NCI-H526 treated with DMSO at 0.1 percent for 48 hours (cell line): Measurements from ENCODE around the gene DNAJA2.
"Not testable (repeated sequence)": the region's sequence is repeated elsewhere in the genome, so short reads cannot be mapped to it uniquely, and the experiment has no call there.

Experiments
- DNase-seq: peaks from one replicate; lab custom pipeline; 2025; lab: John Stamatoyannopoulos, UW

DNAJA2 gene

DNA sequence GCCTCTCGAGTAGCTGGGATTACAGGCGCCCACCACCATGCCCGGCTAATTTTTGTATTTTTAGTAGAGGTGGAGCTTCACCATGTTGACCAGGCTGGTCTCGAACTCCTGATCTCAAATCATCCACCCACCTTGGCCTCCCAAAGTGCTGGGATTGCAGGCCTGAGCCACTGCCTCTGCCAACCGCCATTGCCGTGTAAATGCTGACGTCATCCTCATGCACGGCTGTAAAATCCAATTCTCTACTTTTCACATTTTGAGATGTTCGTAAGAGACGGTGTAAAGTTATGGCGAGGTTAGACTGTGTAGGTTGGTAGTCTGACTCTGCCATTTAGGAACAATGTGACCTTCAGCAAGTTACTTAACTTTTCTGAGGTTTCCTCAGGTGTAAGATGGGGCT lies 1.7 kb upstream of the DNAJA2 start:
- no peak for DNase-seq

- no peak for DNase-seq
Measured at GRCh38 chr16:46974352-46974751, 878 bp upstream of the DNAJA2 start.

DNA sequence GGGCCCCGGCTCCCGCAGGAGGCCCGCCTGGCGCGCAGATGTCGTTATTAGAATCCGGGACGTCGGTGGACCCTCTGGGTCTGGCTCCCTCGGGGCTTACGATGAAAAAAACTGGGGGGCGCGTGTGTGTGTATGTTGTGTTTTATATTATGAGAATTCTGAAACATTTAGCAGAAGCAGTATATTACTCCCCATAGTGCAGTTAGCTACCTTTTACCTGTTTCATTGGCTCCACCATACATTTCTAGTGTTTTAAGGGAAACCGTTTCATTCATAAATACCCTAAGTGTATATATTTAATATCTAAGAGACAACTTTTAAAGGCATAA lies 486 bp upstream of the DNAJA2 start:
- peak; percentile 35 for DNase-seq

DNA sequence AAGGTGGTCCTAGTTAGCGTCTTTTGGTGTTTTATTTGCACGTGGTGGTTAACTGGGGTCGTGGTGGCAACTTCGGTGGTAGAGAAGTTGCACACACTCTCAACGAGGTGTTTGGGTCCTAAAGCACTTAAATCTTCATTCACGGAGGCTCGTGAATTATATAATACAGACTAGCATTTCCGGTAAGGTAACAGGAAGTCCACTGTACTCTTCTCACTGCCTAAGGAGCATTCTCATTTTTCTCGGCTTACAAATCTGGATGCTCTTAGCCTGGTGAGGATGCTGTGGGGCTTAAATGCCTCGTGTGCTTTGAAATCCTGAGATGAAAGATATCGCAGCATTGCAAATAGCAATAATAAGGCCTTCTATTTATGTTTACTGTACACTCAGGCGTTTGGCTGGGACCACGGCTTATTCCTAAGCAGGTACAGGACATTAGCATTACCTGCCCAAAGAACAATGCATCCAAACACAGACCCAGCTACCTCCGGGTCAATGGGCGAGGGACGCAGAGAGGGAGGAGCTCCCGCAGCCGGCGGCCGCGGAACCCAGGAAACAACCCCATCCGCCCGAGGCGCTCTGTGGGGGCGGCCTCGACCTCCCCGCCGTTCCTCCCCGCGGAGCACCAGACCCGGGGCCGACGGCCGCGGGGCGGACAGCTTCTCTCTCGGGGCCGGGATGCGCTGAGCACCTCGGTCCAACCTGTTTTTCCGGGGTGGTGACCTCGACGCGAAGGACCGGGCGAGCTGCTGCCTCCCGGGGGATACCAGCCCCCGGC lies 856 bp downstream of the DNAJA2 start:
- peak; percentile 4 for DNase-seq

GRCh38 chr16:46971271-46971670 lies 2.2 kb downstream of the DNAJA2 start:
- no peak for DNase-seq

DNA sequence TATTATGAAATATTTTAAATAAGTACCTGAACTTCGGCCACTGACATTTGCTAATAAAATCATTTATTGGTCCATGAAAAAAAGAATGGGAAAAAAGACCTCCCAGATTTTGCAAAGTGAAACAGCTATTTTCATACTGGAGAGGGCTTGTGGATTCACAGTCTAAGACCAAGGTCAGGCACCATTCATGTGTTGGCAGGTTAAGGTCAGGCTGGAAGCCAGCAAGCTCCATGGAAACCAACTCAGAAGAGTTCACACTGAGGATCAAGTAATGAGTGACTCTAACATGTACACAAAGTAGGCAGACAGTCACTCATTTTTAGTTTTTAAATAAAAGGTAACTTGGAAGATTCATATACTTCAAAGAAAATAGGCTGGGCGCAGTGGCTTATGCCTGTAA lies 3.4 kb downstream of the DNAJA2 start:
- no peak for DNase-seq

DNA sequence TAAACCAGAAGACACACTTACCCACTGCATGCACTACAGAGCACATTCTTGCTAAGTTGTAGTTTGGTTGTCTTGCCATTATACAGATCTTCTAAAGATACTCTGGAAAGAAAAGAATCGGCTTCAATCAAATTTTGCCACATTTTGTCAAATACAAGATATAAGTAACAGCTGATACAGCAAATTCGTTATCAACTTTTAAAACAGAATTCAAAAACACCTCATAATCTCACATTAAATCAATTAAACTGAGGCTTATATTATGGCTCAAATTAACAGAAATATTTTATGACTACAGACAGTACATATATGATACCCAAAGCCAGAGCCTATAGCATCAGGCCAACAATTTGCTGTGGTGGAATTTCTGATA lies 5.4 kb downstream of the DNAJA2 start:
- no peak for DNase-seq

- DNase-seq: no peak
Measured at GRCh38 chr16:46962629-46963028, 10.8 kb downstream of the DNAJA2 start.

- DNase-seq: no peak
Measured at GRCh38 chr16:46961373-46962353, 11.8 kb downstream of the DNAJA2 start.

DNA sequence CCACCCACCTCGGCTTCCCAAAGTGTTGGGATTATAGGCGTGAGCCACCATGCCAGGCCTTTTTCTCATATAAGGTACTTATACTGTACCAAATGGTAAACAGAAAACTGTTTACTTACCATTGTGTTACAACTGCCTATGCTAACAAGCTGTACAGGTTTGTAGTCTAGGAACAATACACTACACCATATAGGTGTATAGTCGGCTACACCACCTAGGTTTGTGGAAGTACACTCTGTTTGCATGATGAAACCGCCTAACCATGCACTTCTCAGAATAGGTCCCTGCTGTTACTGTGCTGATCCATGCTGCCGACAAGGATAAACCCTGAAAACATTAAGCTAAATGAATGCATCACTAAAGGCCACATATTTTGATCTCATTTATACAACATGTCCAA lies 18.9 kb downstream of the DNAJA2 start:
- no peak for DNase-seq

GRCh38 chr16:46950009-46950408 lies 23.5 kb downstream of the DNAJA2 start:
- no peak for DNase-seq

- no peak for DNase-seq
Measured at GRCh38 chr16:46949241-46949892, 24.1 kb downstream of the DNAJA2 start.

DNA sequence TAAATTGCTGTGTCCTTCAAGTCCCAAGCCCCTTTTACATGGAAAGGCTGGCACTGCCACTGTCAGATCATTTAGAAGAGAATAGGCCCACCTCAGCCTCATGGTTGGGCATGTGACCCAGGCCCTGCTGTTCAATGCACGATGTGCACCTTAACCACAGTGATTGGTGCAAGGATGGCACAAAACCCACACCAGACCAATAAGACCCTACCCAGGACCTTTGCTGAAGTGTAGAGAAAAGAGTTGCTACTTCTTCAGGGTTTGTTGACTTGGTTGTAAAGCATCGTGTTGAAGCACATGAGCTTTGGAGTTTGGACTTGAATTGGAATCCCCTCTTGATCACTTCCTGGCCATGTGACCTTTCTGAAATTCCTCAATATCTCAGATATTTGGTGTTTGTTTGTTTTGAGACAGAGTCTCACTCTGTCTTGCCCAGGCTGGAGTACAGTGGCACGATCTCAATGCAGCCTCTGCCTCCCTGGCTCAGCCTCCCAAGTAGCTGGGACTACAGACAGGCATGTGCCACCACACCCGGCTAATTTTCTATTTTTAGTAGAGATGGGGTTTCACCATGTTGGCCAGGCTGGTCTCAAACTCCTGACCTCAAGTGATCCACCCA lies 24.8 kb downstream of the DNAJA2 start:
- DNase-seq: no peak

DNA sequence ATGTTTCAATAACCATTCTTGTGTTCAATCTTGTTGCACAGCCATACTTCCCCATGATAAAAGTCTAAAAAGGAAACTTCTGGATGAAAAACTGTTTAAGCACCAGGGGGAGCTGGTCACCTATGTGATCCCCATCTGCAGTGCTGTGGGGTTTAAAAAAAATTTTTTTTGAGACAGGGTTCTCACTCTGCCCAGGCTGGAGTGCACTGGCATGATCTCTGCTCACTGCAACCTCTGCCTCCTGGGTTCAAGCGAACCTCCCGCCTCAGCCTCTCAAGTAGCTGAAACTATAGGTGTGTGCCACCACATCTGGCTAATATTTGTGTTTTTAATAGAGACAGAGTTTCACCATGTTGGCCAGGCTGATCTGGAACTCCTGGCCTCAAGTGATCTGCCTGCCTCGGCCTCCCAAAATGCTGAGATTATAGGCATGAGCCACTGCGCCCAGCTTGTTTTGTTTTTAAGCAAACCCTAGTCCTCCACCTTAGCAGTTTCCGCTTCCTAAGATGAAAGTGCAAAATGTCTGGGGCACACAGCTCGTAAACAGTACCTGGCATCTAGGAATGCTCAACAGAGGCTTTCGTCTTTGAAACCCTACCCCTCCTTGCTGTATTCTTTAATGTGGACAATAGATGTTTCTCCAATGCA lies 25.4 kb downstream of the DNAJA2 start:
- peak; percentile 8 for DNase-seq

- DNase-seq: not testable (repeated sequence)
Measured at GRCh38 chr16:46944713-46945112, 28.8 kb downstream of the DNAJA2 start.

GRCh38 chr16:46937536-46937935 lies 35.9 kb downstream of the DNAJA2 start:
- no peak for DNase-seq

DNA sequence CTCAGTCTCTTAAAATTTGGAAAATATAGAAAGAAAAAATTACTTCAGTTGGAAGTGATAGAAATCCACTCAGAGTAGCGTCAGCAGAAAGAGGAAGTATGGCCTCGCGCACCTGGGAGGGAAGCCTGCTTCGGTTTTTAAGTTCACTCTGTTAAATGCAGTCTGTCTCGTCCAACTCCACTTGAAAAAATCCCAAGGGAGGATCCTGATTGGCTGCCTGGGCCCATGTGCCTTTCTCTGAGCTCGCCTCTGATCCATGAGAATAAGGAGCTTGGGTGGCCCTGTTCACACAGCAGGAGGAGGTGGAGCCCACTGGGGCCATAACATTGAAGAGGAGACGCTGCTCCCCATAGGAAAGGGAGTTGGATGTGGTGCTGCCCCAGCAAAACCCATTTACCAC lies 40.7 kb downstream of the DNAJA2 start:
- DNase-seq: no peak

- DNase-seq: no peak
Measured at GRCh38 chr16:46930861-46931260, 42.6 kb downstream of the DNAJA2 start.

DNA sequence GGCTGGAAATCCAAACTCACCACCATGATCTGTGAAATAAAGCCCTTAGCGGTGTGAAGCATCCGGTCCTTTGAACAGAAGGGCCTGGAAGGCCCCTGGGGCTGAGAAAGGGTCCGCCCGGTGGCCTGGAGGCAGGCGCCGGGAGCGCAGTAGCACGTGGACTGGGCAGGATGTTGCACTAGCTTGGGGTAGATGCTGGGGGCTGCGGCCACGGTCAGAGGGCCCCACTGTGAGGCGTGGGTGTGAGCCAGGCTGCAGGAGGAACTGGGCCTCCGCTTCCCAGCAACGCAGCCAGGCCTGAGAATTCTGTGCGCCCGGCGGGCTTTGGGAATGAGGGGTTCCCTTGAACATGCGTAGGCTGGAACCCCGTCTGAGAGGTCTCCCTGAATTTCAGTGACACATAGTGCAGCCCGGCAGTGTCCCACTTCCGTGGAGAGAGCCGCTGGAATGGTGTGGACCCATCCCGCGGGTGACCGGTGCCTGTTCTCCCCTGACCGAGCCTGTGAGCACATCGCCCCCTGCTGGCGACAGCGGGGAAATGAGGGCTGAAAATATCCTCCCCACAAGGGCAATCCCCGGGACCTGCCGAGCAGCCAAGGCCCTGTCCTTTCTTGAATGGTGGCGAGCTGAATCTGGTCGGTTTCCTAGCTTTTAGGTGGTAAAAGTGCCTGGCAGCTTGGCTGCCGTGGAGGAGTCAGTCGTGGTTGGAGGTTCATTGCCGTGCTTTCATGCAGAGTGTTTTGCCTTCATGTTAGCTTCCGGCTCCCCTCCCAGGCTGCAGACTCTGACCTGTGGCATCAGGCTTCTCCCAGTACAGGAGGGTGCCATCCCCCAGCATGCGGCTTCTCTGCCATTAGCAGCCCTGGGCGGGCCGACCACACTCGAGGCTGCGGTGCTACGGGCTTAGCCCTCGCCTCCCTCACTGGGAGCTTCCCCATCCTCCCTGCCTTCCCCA lies 43.8 kb downstream of the DNAJA2 start:
- DNase-seq: no peak

DNA sequence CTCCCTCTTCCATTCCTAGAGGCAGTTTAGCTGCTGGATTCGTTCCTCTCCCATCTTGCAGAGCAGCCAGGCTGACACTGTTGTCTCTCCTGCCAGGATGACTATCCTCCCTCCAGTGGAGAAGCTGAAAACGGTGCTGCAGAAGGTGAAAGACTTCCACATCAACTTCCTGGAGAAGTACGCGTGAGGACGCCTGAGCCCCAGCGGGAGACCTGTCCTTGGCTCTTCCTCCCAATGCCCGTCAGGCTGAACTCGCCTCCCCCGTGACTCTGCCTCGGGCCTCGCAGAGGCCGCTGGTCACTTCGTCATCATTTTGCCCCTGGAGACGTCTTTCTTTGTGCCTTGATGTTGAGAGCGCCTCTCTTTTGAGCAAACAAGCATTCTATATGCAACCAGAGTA lies 44.7 kb downstream of the DNAJA2 start:
- DNase-seq: no peak

DNA sequence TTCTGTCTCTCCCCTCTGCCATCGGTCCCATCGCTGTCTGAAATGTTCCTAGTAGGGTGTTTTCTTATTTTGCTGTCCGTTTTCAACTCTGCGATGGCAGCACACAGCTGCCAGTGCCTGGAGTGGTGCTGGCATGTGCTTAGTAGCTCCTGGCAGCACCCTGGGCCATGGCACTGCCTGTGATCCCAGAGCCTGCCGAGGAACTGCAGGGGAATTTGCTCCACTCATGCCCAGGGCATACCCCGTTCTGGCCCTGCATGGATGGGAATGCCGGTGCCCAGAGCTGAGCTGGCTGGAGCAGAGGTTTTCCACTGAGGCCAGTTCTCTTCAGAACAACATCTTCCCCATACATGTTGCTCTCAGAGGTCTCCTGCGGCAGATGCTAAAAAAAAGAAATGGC lies 46.2 kb downstream of the DNAJA2 start:
- DNase-seq: no peak
